Epithelial cell of esophagus (primary cell): ENCODE data around the gene TNFAIP8L2.
"Not testable (repeated sequence)": the region's sequence is repeated elsewhere in the genome, so short reads cannot be mapped to it uniquely, and the experiment has no call there.

Experiments
- DNase-seq: peaks from one replicate; pipeline ENCODE4 v3.0.0; 2010; ENCODE audit warnings: low read depth
- H3K4me3 ChIP-seq: 2 replicates; pipeline ENCODE4 v1.5.1; 2011; ENCODE audit warnings: mild to moderate bottlenecking, low read length, control low read depth
- TF ChIP-seq, protein P1 (sequence below): IDR thresholded peaks from 2 replicates; pipeline ENCODE4 v1.5.1; 2011; ENCODE audit warnings: low read depth, mild to moderate bottlenecking, low read length, control low read depth, inconsistent platforms; ENCODE audit not compliant: insufficient read depth; ENCODE audit errors: missing control alignments

The TNFAIP8L2 gene

GRCh38 chr1:151171190-151171589, 14.7 kb downstream of the TNFAIP8L2 start:
- TF ChIP-seq, protein P1, sequence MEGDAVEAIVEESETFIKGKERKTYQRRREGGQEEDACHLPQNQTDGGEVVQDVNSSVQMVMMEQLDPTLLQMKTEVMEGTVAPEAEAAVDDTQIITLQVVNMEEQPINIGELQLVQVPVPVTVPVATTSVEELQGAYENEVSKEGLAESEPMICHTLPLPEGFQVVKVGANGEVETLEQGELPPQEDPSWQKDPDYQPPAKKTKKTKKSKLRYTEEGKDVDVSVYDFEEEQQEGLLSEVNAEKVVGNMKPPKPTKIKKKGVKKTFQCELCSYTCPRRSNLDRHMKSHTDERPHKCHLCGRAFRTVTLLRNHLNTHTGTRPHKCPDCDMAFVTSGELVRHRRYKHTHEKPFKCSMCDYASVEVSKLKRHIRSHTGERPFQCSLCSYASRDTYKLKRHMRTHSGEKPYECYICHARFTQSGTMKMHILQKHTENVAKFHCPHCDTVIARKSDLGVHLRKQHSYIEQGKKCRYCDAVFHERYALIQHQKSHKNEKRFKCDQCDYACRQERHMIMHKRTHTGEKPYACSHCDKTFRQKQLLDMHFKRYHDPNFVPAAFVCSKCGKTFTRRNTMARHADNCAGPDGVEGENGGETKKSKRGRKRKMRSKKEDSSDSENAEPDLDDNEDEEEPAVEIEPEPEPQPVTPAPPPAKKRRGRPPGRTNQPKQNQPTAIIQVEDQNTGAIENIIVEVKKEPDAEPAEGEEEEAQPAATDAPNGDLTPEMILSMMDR = no peak
- no peak for DNase-seq
- H3K4me3 ChIP-seq = no peak overlapping the region

DNA sequence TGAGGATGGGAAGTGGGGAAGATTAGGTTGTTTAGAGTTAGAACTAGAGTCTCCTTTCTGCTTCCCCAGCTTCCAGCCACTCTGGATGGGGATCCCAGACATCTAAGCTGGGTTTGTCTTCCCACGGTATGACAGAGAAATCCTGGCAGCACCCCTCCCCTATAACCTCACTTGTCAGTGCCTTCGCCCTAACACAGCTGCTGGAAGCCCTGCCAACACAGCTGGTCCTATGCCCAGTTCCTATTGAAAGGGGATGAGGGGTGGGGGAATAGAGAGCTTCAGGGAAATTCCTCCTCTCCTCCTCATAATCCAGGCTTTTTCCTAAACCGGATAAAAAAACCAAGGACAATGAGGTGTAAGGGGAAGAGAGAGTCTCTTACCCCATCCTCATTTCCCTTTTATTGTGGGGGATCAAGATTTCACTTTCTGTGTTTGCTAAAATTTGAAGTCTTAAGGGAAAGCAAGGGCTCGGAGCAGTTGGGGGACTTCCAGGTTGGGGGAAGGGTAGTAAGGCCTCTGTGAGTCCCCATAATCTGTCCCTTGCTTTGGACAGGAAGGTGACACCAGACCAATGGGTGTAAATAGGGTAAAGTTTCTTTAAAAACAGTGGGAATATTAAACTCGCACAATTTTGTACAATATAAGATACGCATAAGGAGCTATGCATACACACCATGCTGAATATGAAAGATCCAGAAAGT, 18.7 kb downstream of the TNFAIP8L2 start:
- DNase-seq = no peak
- H3K4me3 ChIP-seq = no peak overlapping the region
- TF ChIP-seq, protein P1 = no peak

- TF ChIP-seq, protein P1 = peak; percentile 63
- DNase-seq = peak; percentile 25
- no peak within 1 kb of the TSS for H3K4me3 ChIP-seq
Measured at GRCh38 chr1:151175863-151176262, 19.4 kb downstream of the TNFAIP8L2 start, which contains the start of gene TMOD4. Gene TMOD4, minus strand, starts transcription at chr1:151175981. Its CDS starts 1,106 bp downstream, at chr1:151174875.

GRCh38 chr1:151176514-151177045, 20.1 kb downstream of the TNFAIP8L2 start:
- H3K4me3 ChIP-seq = no peak overlapping the region
- TF ChIP-seq, protein P1 = no peak
- no peak for DNase-seq

- TF ChIP-seq, protein P1 = no peak
- DNase-seq = no peak
- H3K4me3 ChIP-seq = no peak overlapping the region
Measured at GRCh38 chr1:151184211-151184610, 27.8 kb downstream of the TNFAIP8L2 start.

GRCh38 chr1:151187205-151187604, 30.8 kb downstream of the TNFAIP8L2 start:
- no peak for DNase-seq
- H3K4me3 ChIP-seq = no peak overlapping the region
- TF ChIP-seq, protein P1 = no peak

- H3K4me3 ChIP-seq = peak overlapping the region; percentile 96
- not testable (repeated sequence) for DNase-seq
Measured at GRCh38 chr1:151188667-151189066, 32.2 kb downstream of the TNFAIP8L2 start.
